ENCODE data around the gene C11orf71.

- TF ChIP-seq POLR2A (IDR thresholded peaks at IDR 0.05), result no peak
- TF ChIP-seq CTCF (IDR thresholded peaks at IDR 0.05), result no peak
- TF ChIP-seq EP300 (IDR thresholded peaks at IDR 0.05), result no peak
Observed at GRCh38 chr11:114362958-114363357, 37.4 kb downstream of the C11orf71 start.

All from ovary (tissue), 3 donors.